ENCODE measurements around the gene CLIC6.

CLIC6 gene

GRCh38 chr21:34748862-34749261, 80.1 kb downstream of the CLIC6 start:
- Histone ChIP-seq H3K36me3 (ENCODE audit: control insufficient read depth in 2 of 2, insufficient read depth in 2 of 2, low read length in 2 of 2) (no peaks in the 10 kb centered on the region), H3K27me3 (ENCODE audit: control insufficient read depth in 2 of 2, insufficient read depth in 2 of 2, low read length in 2 of 2) (no peaks in the 10 kb centered on the region), H3K27ac (ENCODE audit: low read depth in 2 of 2, low read length in 2 of 2) (no peak overlapping the region), H3K9me3 (ENCODE audit: control insufficient read depth in 2 of 2, low read length in 2 of 2) (no peaks in the 10 kb centered on the region), H3K4me3 (ENCODE audit: low read length in 2 of 2) (no peak overlapping the region), H3K9ac (ENCODE audit: low read depth in 1 of 2, low read length in 2 of 2) (no peak overlapping the region), H3K4me1 (ENCODE audit: control insufficient read depth in 2 of 2, insufficient read depth in 2 of 2, low read length in 2 of 2) (peaks cover under 1 to 2% of the 10 kb centered on the region in 2 donors)

- Histone ChIP-seq H3K27ac (ENCODE audit: low read depth in 2 of 2, low read length in 2 of 2) (no peak overlapping the region), H3K4me1 (ENCODE audit: control insufficient read depth in 2 of 2, insufficient read depth in 2 of 2, low read length in 2 of 2) (no peaks in the 10 kb centered on the region), H3K4me3 (ENCODE audit: low read length in 2 of 2) (no peak overlapping the region), H3K9ac (ENCODE audit: low read depth in 1 of 2, low read length in 2 of 2) (no peak overlapping the region), H3K9me3 (ENCODE audit: control insufficient read depth in 2 of 2, low read length in 2 of 2) (no peaks in the 10 kb centered on the region), H3K36me3 (ENCODE audit: control insufficient read depth in 2 of 2, insufficient read depth in 2 of 2, low read length in 2 of 2) (no peaks in the 10 kb centered on the region), H3K27me3 (ENCODE audit: control insufficient read depth in 2 of 2, insufficient read depth in 2 of 2, low read length in 2 of 2) (no peaks in the 10 kb centered on the region)
These were observed 86.2 kb downstream of the CLIC6 start for GRCh38 chr21:34754690-34755647.

- no peaks in the 10 kb centered on the region for H3K4me1 ChIP-seq (ENCODE audit: control insufficient read depth in 2 of 2, insufficient read depth in 2 of 2, low read length in 2 of 2)
- H3K27ac ChIP-seq (ENCODE audit: low read depth in 2 of 2, low read length in 2 of 2): no peak overlapping the region
- H3K9ac ChIP-seq (ENCODE audit: low read depth in 1 of 2, low read length in 2 of 2): no peak overlapping the region
- H3K36me3 ChIP-seq (ENCODE audit: control insufficient read depth in 2 of 2, insufficient read depth in 2 of 2, low read length in 2 of 2): no peaks in the 10 kb centered on the region
- no peaks in the 10 kb centered on the region for H3K27me3 ChIP-seq (ENCODE audit: control insufficient read depth in 2 of 2, insufficient read depth in 2 of 2, low read length in 2 of 2)
- no peak overlapping the region for H3K4me3 ChIP-seq (ENCODE audit: low read length in 2 of 2)
- H3K9me3 ChIP-seq (ENCODE audit: control insufficient read depth in 2 of 2, low read length in 2 of 2): no peaks in the 10 kb centered on the region
These were observed 93.0 kb downstream of the CLIC6 start for GRCh38 chr21:34761758-34762330.

- H3K36me3 ChIP-seq (ENCODE audit: control insufficient read depth in 2 of 2, insufficient read depth in 2 of 2, low read length in 2 of 2): no peaks in the 10 kb centered on the region
- H3K4me3 ChIP-seq (ENCODE audit: low read length in 2 of 2): no peak overlapping the region
- no peaks in the 10 kb centered on the region for H3K4me1 ChIP-seq (ENCODE audit: control insufficient read depth in 2 of 2, insufficient read depth in 2 of 2, low read length in 2 of 2)
- no peak overlapping the region for H3K27ac ChIP-seq (ENCODE audit: low read depth in 2 of 2, low read length in 2 of 2)
- H3K9ac ChIP-seq (ENCODE audit: low read depth in 1 of 2, low read length in 2 of 2): no peak overlapping the region
- H3K9me3 ChIP-seq (ENCODE audit: control insufficient read depth in 2 of 2, low read length in 2 of 2): no peaks in the 10 kb centered on the region
- no peaks in the 10 kb centered on the region for H3K27me3 ChIP-seq (ENCODE audit: control insufficient read depth in 2 of 2, insufficient read depth in 2 of 2, low read length in 2 of 2)
These were observed 94.0 kb downstream of the CLIC6 start for GRCh38 chr21:34762786-34763185.

- Histone ChIP-seq H3K4me1 (ENCODE audit: control insufficient read depth in 2 of 2, insufficient read depth in 2 of 2, low read length in 2 of 2) (no peaks in the 10 kb centered on the region), H3K27me3 (ENCODE audit: control insufficient read depth in 2 of 2, insufficient read depth in 2 of 2, low read length in 2 of 2) (no peaks in the 10 kb centered on the region), H3K4me3 (ENCODE audit: low read length in 2 of 2) (no peak overlapping the region), H3K9ac (ENCODE audit: low read depth in 1 of 2, low read length in 2 of 2) (no peak overlapping the region), H3K9me3 (ENCODE audit: control insufficient read depth in 2 of 2, low read length in 2 of 2) (no peaks in the 10 kb centered on the region), H3K36me3 (ENCODE audit: control insufficient read depth in 2 of 2, insufficient read depth in 2 of 2, low read length in 2 of 2) (no peaks in the 10 kb centered on the region), H3K27ac (ENCODE audit: low read depth in 2 of 2, low read length in 2 of 2) (no peak overlapping the region)
These were observed 96.0 kb downstream of the CLIC6 start for GRCh38 chr21:34764715-34765284.

- Histone ChIP-seq H3K27ac (ENCODE audit: low read depth in 2 of 2, low read length in 2 of 2) (no peak overlapping the region), H3K4me3 (ENCODE audit: low read length in 2 of 2) (no peak overlapping the region), H3K4me1 (ENCODE audit: control insufficient read depth in 2 of 2, insufficient read depth in 2 of 2, low read length in 2 of 2) (no peaks in the 10 kb centered on the region), H3K9me3 (ENCODE audit: control insufficient read depth in 2 of 2, low read length in 2 of 2) (no peaks in the 10 kb centered on the region), H3K36me3 (ENCODE audit: control insufficient read depth in 2 of 2, insufficient read depth in 2 of 2, low read length in 2 of 2) (no peaks in the 10 kb centered on the region), H3K27me3 (ENCODE audit: control insufficient read depth in 2 of 2, insufficient read depth in 2 of 2, low read length in 2 of 2) (no peaks in the 10 kb centered on the region), H3K9ac (ENCODE audit: low read depth in 1 of 2, low read length in 2 of 2) (no peak overlapping the region)
These were observed 96.8 kb downstream of the CLIC6 start for GRCh38 chr21:34765619-34766018.

DNA sequence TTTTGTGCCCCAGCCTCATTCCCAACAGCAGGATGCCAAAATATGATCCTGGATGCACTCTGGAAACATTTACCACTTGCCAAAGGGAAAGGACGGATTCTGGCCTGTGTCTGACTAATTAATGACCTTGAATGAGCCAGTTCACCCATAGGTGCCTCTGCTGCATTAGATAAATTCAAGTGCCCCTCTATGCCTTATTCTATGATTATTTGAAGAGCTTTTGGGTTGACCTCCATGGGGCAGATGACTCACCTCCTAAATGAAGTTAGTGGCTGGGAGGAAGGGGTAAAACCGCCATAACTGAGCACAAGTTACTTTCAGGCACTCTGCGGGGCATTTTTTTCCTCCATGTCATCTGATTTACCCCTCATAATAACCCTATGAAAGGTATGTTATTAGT, 98.1 kb downstream of the CLIC6 start:
- H3K27me3 ChIP-seq (ENCODE audit: control insufficient read depth in 2 of 2, insufficient read depth in 2 of 2, low read length in 2 of 2): peaks cover 0 to 1% of the 10 kb centered on the region in 2 donors
- H3K27ac ChIP-seq (ENCODE audit: low read depth in 2 of 2, low read length in 2 of 2): no peak overlapping the region
- H3K4me1 ChIP-seq (ENCODE audit: control insufficient read depth in 2 of 2, insufficient read depth in 2 of 2, low read length in 2 of 2): no peaks in the 10 kb centered on the region
- H3K9ac ChIP-seq (ENCODE audit: low read depth in 1 of 2, low read length in 2 of 2): no peak overlapping the region
- no peak overlapping the region for H3K4me3 ChIP-seq (ENCODE audit: low read length in 2 of 2)
- H3K36me3 ChIP-seq (ENCODE audit: control insufficient read depth in 2 of 2, insufficient read depth in 2 of 2, low read length in 2 of 2): no peaks in the 10 kb centered on the region
- H3K9me3 ChIP-seq (ENCODE audit: control insufficient read depth in 2 of 2, low read length in 2 of 2): no peaks in the 10 kb centered on the region

Data from mucosa of rectum (tissue), 2 donors.